PC-3 (cell line): Measurements from ENCODE around the gene JPH3.

Source experiments
- CTCF ChIP-seq: fragments of 300-600 bp; sonication (generic); conservative IDR thresholded peaks from 2 replicates; pipeline ENCODE4 v1.5.1; 2017; ENCODE audit warnings: antibody characterized with exemption, low read depth, mild to moderate bottlenecking, low read length
- EZH2 ChIP-seq: fragments of 300-600 bp; sonication (generic); IDR thresholded peaks from one replicate; pipeline ENCODE4 v1.6.1; 2017; ENCODE audit warnings: antibody characterized with exemption, mild to moderate bottlenecking, low read length; ENCODE audit not compliant: unreplicated experiment

- TF ChIP-seq CTCF = no peak
- TF ChIP-seq EZH2 = no peak
Measured at GRCh38 chr16:87725596-87726235, 123.4 kb downstream of the JPH3 start.
